Measurements from ENCODE around the gene CGN. TPM values are rescaled to one million over a fixed set of nuclear protein-coding genes. Genes with fewer than 3 reads are reported as not detected.

Gene CGN
- total RNA-seq, 1 experiment from 2014 or later: 30.9 TPM

DNA sequence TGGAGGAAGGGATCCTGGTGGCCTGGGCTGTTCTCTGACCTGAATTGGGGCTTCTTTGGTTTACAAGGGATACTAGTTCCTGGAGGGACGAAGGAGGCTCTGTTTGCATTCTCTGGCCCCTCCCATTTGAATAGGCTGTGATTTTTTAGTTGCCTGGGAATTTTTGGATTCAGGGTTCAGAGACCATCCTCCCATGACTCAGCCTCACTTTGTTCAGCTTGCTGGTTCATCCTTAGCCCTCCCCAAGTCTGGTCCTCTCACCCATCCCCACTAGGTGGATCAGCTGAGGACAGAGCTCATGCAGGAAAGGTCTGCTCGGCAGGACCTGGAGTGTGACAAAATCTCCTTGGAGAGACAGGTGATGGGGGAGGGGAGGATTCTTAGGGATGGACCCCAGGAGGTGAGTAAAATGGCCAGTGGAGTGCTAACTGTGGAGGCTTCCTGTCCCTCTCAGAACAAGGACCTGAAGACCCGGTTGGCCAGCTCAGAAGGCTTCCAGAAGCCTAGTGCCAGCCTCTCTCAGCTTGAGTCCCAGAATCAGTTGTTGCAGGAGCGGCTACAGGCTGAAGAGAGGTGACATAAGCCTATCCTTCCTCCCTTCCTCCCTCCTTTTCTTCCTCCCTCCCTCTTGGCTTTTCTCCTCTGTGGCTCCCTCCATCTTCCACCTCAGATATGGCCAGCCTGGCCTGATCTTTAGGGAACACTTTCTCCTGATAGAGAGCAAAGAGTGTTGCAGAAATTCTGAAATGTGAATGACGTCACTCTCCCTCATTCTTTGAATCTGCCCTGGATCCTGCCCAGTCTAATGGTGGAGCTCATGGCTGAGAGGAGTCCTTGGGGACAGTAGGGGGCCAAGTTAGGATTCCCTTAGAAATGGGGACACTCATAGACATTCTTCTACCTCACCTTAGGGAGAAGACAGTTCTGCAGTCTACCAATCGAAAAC, 24.4 kb downstream of the CGN start:
- Histone ChIP-seq H3K23me2 (ENCODE audit: insufficient read length, low read depth, low read length, poor library complexity, severe bottlenecking) (peaks cover 4% of the 10 kb centered on the region), H2BK20ac (ENCODE audit: low read depth, low read length, poor library complexity, severe bottlenecking) (no peak overlapping the region), H4K5ac (ENCODE audit: insufficient read length, low read depth, low read length) (no peak overlapping the region), H4K91ac (ENCODE audit: insufficient read length, low read depth, low read length) (no peak overlapping the region), H2BK15ac (ENCODE audit: low read depth, low read length) (no peak overlapping the region), H3K79me2 (ENCODE audit: insufficient read depth, low read length) (no peaks in the 10 kb centered on the region), H2AFZ (ENCODE audit: low read length) (no peak overlapping the region), H3K9ac (ENCODE audit: extremely low read depth, insufficient read length, low read length) (no peak overlapping the region), H3K4ac (ENCODE audit: low read depth, low read length) (no peak overlapping the region), H3T11ph (ENCODE audit: low read length) (no peak overlapping the region), H3K4me1 (ENCODE audit: insufficient read depth, low read length) (no peaks in the 10 kb centered on the region), H3K79me1 (ENCODE audit: insufficient read depth, low read depth, low read length, poor library complexity, severe bottlenecking) (no peaks in the 10 kb centered on the region), H2AK5ac (ENCODE audit: insufficient read length, low read length) (no peak overlapping the region), H3K56ac (ENCODE audit: insufficient read length, low read depth, low read length) (no peak overlapping the region), H2BK5ac (ENCODE audit: insufficient read length, low read length) (no peak overlapping the region), H4K20me1 (ENCODE audit: control insufficient read depth, insufficient read depth, insufficient read length) (no peaks in the 10 kb centered on the region), H3K23ac (ENCODE audit: insufficient read length, low read depth, low read length) (no peak overlapping the region), H3K4me2 (ENCODE audit: insufficient read depth, insufficient read length, low read length) (no peak overlapping the region), H4K8ac (replicated peaks; ENCODE audit: insufficient read length, low read depth, low read length) (no peak overlapping the region), H2BK120ac (ENCODE audit: low read depth, low read length, poor library complexity, severe bottlenecking) (no peak overlapping the region), H3K27ac (ENCODE audit: insufficient read length, low read depth, low read length) (no peak overlapping the region), H2BK12ac (ENCODE audit: insufficient read length, low read depth, low read length) (no peak overlapping the region), H3K14ac (ENCODE audit: insufficient read depth, low read length) (no peak overlapping the region), H3K9me3 (ENCODE audit: control insufficient read depth, low read depth, low read length) (no peaks in the 10 kb centered on the region), H3K27me3 (ENCODE audit: insufficient read depth, low read length) (no peaks in the 10 kb centered on the region), H3K18ac (ENCODE audit: insufficient read length, low read depth, low read length) (no peak overlapping the region)
- DNase-seq: no peak
- peaks cover 22 to 55% (median 54%) of the 10 kb centered on the region in 3 experiments for H3K36me3 Mint-ChIP-seq (ENCODE audit: insufficient read depth in 1 of 3, low read depth in 3 of 3)
- peaks cover 8 to 9% of the 10 kb centered on the region in 2 experiments; a peak in 3 of 4 replicates for H3K4me1 Mint-ChIP-seq
- WGBS (ENCODE audit: extremely low coverage, insufficient read length, low lambda C conversion rate): no CpG with 5 or more reads among the region's 6 CpGs
- no peaks in the 10 kb centered on the region; the same call in 1 of the 2 replicates for H3K27me3 Mint-ChIP-seq (ENCODE audit: low read depth)
- TF ChIP-seq, protein P1, sequence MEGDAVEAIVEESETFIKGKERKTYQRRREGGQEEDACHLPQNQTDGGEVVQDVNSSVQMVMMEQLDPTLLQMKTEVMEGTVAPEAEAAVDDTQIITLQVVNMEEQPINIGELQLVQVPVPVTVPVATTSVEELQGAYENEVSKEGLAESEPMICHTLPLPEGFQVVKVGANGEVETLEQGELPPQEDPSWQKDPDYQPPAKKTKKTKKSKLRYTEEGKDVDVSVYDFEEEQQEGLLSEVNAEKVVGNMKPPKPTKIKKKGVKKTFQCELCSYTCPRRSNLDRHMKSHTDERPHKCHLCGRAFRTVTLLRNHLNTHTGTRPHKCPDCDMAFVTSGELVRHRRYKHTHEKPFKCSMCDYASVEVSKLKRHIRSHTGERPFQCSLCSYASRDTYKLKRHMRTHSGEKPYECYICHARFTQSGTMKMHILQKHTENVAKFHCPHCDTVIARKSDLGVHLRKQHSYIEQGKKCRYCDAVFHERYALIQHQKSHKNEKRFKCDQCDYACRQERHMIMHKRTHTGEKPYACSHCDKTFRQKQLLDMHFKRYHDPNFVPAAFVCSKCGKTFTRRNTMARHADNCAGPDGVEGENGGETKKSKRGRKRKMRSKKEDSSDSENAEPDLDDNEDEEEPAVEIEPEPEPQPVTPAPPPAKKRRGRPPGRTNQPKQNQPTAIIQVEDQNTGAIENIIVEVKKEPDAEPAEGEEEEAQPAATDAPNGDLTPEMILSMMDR (conservative IDR thresholded peaks at IDR 0.05): no peak
- H3K9me3 Mint-ChIP-seq: no peaks in the 10 kb centered on the region
- H3K27ac Mint-ChIP-seq: peak overlapping the region in 1 of 3 experiments; percentile 66; a peak in 1 of 7 replicates
- H3K4me3 Mint-ChIP-seq: no peak overlapping the region
